ENCODE measurements around the gene MYOM3. TPM values are rescaled to one million over a fixed set of nuclear protein-coding genes. Genes with fewer than 3 reads are reported as not detected.

Gene MYOM3
- total and polyA plus RNA-seq, 2 of the 4 experiments (the other 2 are of a cell fraction), result 0.03 TPM; not detected in 1

GRCh38 chr1:24114753-24115152 lies 2.8 kb upstream of the MYOM3 start:
- H3K18ac ChIP-seq (ENCODE audit: low read depth, low read length), result no peak overlapping the region
- H3K79me1 ChIP-seq (ENCODE audit: low read depth in 1 of 2, low read length in 2 of 2), result no peaks in the 10 kb centered on the region
- no peak overlapping the region for H3K56ac ChIP-seq (ENCODE audit: extremely low read depth, insufficient read depth, low read length)
- in situ Hi-C loops (cut with MboI; ENCODE audit: low sequenced_read_pairs) (no loop called here), intact Hi-C loops (cut with micrococcal nuclease) (no loop called here), dilution Hi-C loops (cut with HindIII; ENCODE audit: low sequenced_read_pairs, unreplicated experiment) (no loop called here)
- no peak overlapping the region for H2AK9ac ChIP-seq (replicated peaks; ENCODE audit: low read depth, low read length, poor library complexity)
- no peak overlapping the region for H4K5ac ChIP-seq (ENCODE audit: low read depth, low read length)
- TF ChIP-seq CHD1 (IDR thresholded peaks at IDR 0.05; ENCODE audit: low read depth, low read length) (no peak), RFX5 (IDR thresholded peaks at IDR 0.05; ENCODE audit: low read depth, low read length) (no peak), CTCF (conservative IDR thresholded peaks at IDR 0.05; ENCODE audit: low read depth, low read length) (no peak), SMC3 (IDR thresholded peaks at IDR 0.05; ENCODE audit: low read depth, low read length) (no peak), RAD21 (IDR thresholded peaks at IDR 0.05; ENCODE audit: low read length) (no peak), BHLHE40 (IDR thresholded peaks at IDR 0.05; ENCODE audit: low read depth, low read length) (no peak), MXI1 (IDR thresholded peaks at IDR 0.05; ENCODE audit: borderline replicate concordance, low read depth, low read length) (no peak), FOS (IDR thresholded peaks at IDR 0.05; ENCODE audit: low read depth, low read length) (no peak)
- TF ChIP-seq, protein P1, sequence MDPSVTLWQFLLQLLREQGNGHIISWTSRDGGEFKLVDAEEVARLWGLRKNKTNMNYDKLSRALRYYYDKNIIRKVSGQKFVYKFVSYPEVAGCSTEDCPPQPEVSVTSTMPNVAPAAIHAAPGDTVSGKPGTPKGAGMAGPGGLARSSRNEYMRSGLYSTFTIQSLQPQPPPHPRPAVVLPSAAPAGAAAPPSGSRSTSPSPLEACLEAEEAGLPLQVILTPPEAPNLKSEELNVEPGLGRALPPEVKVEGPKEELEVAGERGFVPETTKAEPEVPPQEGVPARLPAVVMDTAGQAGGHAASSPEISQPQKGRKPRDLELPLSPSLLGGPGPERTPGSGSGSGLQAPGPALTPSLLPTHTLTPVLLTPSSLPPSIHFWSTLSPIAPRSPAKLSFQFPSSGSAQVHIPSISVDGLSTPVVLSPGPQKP (IDR thresholded peaks at IDR 0.05; ENCODE audit: borderline replicate concordance, low read depth, low read length), result no peak
- H3K9ac ChIP-seq (ENCODE audit: low read depth, low read length), result no peak overlapping the region
- H3K23ac ChIP-seq (ENCODE audit: low read depth, low read length), result no peak overlapping the region
- no peak overlapping the region for H3K4me3 ChIP-seq (ENCODE audit: insufficient read depth, low read depth, low read length)
- no peak overlapping the region for H3K4ac ChIP-seq (ENCODE audit: low read depth, low read length)
- H3K9me3 ChIP-seq (ENCODE audit: control insufficient read depth, insufficient read depth, low read length), result no peaks in the 10 kb centered on the region
- no peak overlapping the region for H2BK120ac ChIP-seq (ENCODE audit: low read depth, low read length)
- ATAC-seq (ENCODE audit: low read depth) (no peak), DNase-seq (no peak)
- H4K91ac ChIP-seq (ENCODE audit: insufficient read depth, low read depth, low read length), result no peak overlapping the region
- H2BK20ac ChIP-seq (ENCODE audit: low read depth, low read length), result no peak overlapping the region
- H4K8ac ChIP-seq (ENCODE audit: low read depth in 2 of 2, low read length in 2 of 2), result no peak overlapping the region
- no peak overlapping the region for H2AK5ac ChIP-seq (ENCODE audit: low read depth, low read length)
- no peak overlapping the region for H3K27ac ChIP-seq (ENCODE audit: insufficient read depth, low read length)
- no peak overlapping the region for H3K4me2 ChIP-seq (ENCODE audit: low read depth, low read length)
- H3K27me3 ChIP-seq (ENCODE audit: control insufficient read depth, insufficient read depth, low read length), result peaks cover 56% of the 10 kb centered on the region
- H3K9me1 ChIP-seq (ENCODE audit: insufficient read depth, low read length), result no peaks in the 10 kb centered on the region
- POLR2A ChIA-PET (ENCODE audit: unreplicated experiment), result no interaction called here
- no peaks in the 10 kb centered on the region for H4K20me1 ChIP-seq (ENCODE audit: insufficient read depth, low read length)
- H3K4me1 ChIP-seq (ENCODE audit: control insufficient read depth, insufficient read depth, low read length), result no peaks in the 10 kb centered on the region; the same call in 1 of the 2 replicates
- H2BK5ac ChIP-seq (ENCODE audit: low read depth, low read length, poor library complexity, severe bottlenecking), result no peak overlapping the region
- H3K36me3 ChIP-seq (ENCODE audit: control insufficient read depth, insufficient read depth, low read length), result no peaks in the 10 kb centered on the region
- WGBS, 2 experiments (ENCODE audit: extremely low coverage in 2 of 2, insufficient read length in 1 of 2), result 75% methylated on average over 4 of the region's 6 CpGs; no CpG with 5 or more reads in 1 of the 2 experiments
- H2BK15ac ChIP-seq (ENCODE audit: low read depth, low read length), result no peak overlapping the region
- H3K14ac ChIP-seq (replicated peaks; ENCODE audit: low read depth, low read length), result no peak overlapping the region
- H2AFZ ChIP-seq (replicated peaks; ENCODE audit: low read length, poor library complexity), result no peak overlapping the region
- CTCF ChIA-PET, result no interaction called here
- BruUV-seq (replicated peaks), result no TSS peak
